ENCODE measurements around the gene ARHGAP35.

DNA sequence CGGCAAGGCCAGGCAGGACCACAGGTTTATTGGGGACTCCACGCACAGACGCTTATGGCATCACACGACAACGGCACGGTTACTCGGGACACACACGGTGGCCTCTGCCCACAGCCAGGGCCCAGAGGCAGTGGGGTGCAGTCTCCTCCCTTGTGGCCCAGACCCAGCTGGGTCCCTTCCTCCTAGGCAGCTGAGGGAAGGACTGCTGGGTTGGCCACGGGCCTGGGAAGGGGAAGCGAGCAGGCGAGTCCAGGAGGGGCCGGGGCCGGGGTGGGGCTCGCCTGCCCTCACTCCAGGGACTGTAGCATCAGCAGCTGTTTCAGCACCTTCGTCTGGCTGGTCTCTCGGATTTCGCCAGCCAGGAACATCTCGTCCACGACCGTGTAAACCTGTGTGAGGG, 22.6 kb upstream of the ARHGAP35 start:
- TF ChIP-seq, protein P1, sequence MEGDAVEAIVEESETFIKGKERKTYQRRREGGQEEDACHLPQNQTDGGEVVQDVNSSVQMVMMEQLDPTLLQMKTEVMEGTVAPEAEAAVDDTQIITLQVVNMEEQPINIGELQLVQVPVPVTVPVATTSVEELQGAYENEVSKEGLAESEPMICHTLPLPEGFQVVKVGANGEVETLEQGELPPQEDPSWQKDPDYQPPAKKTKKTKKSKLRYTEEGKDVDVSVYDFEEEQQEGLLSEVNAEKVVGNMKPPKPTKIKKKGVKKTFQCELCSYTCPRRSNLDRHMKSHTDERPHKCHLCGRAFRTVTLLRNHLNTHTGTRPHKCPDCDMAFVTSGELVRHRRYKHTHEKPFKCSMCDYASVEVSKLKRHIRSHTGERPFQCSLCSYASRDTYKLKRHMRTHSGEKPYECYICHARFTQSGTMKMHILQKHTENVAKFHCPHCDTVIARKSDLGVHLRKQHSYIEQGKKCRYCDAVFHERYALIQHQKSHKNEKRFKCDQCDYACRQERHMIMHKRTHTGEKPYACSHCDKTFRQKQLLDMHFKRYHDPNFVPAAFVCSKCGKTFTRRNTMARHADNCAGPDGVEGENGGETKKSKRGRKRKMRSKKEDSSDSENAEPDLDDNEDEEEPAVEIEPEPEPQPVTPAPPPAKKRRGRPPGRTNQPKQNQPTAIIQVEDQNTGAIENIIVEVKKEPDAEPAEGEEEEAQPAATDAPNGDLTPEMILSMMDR (IDR thresholded peaks at IDR 0.05), result no peak
- TF ChIP-seq ZFX (IDR thresholded peaks at IDR 0.05; ENCODE audit: borderline replicate concordance), result no peak
